ENCODE data around the gene TASOR2.

TASOR2 gene

DNA sequence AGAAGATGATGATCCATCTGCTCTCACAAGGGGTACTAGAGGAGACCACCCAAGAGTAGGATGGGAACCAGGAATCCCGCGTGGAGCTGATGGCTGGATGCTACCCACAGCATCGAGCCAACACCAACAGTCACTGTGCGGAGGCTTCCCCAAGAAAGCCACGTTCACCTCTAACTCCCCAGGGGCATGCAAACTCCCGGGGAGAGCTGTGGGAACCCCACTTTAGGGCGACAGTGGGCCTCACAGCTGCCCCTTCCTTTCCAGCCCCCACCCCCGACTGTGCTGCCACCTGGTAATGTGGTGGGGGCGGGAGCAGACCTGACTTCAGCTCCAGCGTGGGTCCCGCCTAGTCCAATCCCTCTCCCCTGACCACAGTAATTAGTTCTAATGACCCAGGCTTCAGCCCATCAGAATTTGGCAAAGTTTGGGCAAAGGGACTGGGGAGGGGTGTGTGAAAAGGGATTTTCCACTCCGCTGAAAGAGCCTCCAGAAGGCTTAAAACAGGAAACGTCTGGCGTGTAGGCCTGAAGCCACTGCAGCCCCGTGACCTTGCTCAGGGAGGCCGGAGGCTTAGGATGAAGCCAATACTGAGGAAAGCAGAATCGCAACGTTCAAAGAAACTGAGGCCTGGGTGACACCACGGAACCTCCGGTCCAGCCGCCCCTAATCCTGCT is 38.6 kb upstream of the TASOR2 start:
- no CpG with 5 or more reads among the region's 21 CpGs for WGBS (ENCODE audit: insufficient coverage, insufficient read length)
- Histone ChIP-seq H3K9me3 (ENCODE audit: control insufficient read depth, insufficient read depth, low read length) (no peaks in the 10 kb centered on the region), H3K27ac (ENCODE audit: low read length) (no peak overlapping the region), H3K4me3 (ENCODE audit: low read length) (no peak overlapping the region), H3K36me3 (ENCODE audit: control insufficient read depth, insufficient read depth, low read length) (peaks cover 6% of the 10 kb centered on the region), H3K27me3 (ENCODE audit: control insufficient read depth, insufficient read depth, low read length) (no peaks in the 10 kb centered on the region), H3K4me1 (ENCODE audit: control insufficient read depth, insufficient read depth, low read length) (no peaks in the 10 kb centered on the region)
- DNase-seq (ENCODE audit: low read depth, low spot score) = no peak

- no CpG with 5 or more reads among the region's 11 CpGs for WGBS (ENCODE audit: insufficient coverage, insufficient read length)
- H3K36me3 ChIP-seq (ENCODE audit: control insufficient read depth, insufficient read depth, low read length) = peaks cover 3% of the 10 kb centered on the region
- H3K4me1 ChIP-seq (ENCODE audit: control insufficient read depth, insufficient read depth, low read length) = no peaks in the 10 kb centered on the region
- H3K4me3 ChIP-seq (ENCODE audit: low read length) = no peak overlapping the region
- DNase-seq (ENCODE audit: low read depth, low spot score) = no peak
- H3K27ac ChIP-seq (ENCODE audit: low read length) = no peak overlapping the region
- H3K9me3 ChIP-seq (ENCODE audit: control insufficient read depth, insufficient read depth, low read length) = no peaks in the 10 kb centered on the region
- no peaks in the 10 kb centered on the region for H3K27me3 ChIP-seq (ENCODE audit: control insufficient read depth, insufficient read depth, low read length)
Observed at GRCh38 chr10:5647507-5648240, 37.0 kb upstream of the TASOR2 start.

- WGBS (ENCODE audit: insufficient coverage, insufficient read length) = no CpG with 5 or more reads among the region's 50 CpGs
- no peak for DNase-seq (ENCODE audit: low read depth, low spot score)
- Histone ChIP-seq H3K27ac (ENCODE audit: low read length) (no peak overlapping the region), H3K27me3 (ENCODE audit: control insufficient read depth, insufficient read depth, low read length) (no peaks in the 10 kb centered on the region), H3K4me3 (ENCODE audit: low read length) (no peak overlapping the region), H3K4me1 (ENCODE audit: control insufficient read depth, insufficient read depth, low read length) (no peaks in the 10 kb centered on the region), H3K36me3 (ENCODE audit: control insufficient read depth, insufficient read depth, low read length) (peaks cover 3% of the 10 kb centered on the region), H3K9me3 (ENCODE audit: control insufficient read depth, insufficient read depth, low read length) (no peaks in the 10 kb centered on the region)
Observed at GRCh38 chr10:5648494-5649457, 35.9 kb upstream of the TASOR2 start.

GRCh38 chr10:5649746-5650145 is 34.9 kb upstream of the TASOR2 start:
- Histone ChIP-seq H3K27ac (ENCODE audit: low read length) (no peak overlapping the region), H3K9me3 (ENCODE audit: control insufficient read depth, insufficient read depth, low read length) (no peaks in the 10 kb centered on the region), H3K4me3 (ENCODE audit: low read length) (no peak overlapping the region), H3K27me3 (ENCODE audit: control insufficient read depth, insufficient read depth, low read length) (no peaks in the 10 kb centered on the region), H3K4me1 (ENCODE audit: control insufficient read depth, insufficient read depth, low read length) (no peaks in the 10 kb centered on the region), H3K36me3 (ENCODE audit: control insufficient read depth, insufficient read depth, low read length) (peaks cover 3% of the 10 kb centered on the region)
- WGBS (ENCODE audit: insufficient coverage, insufficient read length) = no CpG with 5 or more reads among the region's 11 CpGs
- DNase-seq (ENCODE audit: low read depth, low spot score) = no peak

DNA sequence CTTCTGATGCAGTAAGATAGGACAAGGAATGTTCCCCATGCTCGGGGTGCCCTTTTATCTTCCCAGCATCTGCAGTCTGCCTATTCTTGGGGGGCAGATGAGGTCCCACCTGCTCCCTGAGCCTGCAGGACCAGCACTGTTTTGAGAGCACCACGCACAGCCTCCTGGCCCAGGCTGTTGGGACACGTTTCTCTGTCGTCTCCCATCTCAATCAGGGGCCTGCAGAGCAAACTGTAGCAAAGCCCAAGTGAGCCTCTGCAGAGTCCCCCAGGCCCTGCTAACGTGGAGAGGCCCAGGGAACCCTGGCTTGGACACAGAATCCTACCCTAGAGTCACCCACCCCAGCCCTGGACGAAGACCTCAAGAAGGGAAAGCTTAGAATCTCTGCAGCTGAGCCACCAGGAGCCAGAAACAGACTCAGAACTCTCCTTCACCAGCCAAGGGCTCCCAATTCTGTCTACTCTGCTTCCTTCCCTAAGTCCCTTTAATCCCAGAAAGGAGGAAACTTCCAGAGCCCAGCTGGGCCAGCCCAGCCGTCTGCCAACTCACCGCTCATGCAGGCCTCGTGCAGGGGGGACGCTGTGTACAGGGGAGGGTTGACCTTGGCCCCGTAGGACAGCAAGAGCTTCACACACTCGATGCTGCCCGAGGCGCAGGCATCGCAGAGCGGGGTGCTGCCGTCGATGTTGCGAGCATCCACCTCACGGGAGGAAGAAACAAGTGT is 33.8 kb upstream of the TASOR2 start:
- Histone ChIP-seq H3K27me3 (ENCODE audit: control insufficient read depth, insufficient read depth, low read length) (no peaks in the 10 kb centered on the region), H3K9me3 (ENCODE audit: control insufficient read depth, insufficient read depth, low read length) (no peaks in the 10 kb centered on the region), H3K27ac (ENCODE audit: low read length) (no peak overlapping the region), H3K4me1 (ENCODE audit: control insufficient read depth, insufficient read depth, low read length) (no peaks in the 10 kb centered on the region), H3K36me3 (ENCODE audit: control insufficient read depth, insufficient read depth, low read length) (peaks cover 3% of the 10 kb centered on the region), H3K4me3 (ENCODE audit: low read length) (no peak overlapping the region)
- no CpG with 5 or more reads among the region's 20 CpGs for WGBS (ENCODE audit: insufficient coverage, insufficient read length)
- DNase-seq (ENCODE audit: low read depth, low spot score) = no peak

GRCh38 chr10:5651388-5651764 is 33.3 kb upstream of the TASOR2 start:
- Histone ChIP-seq H3K27me3 (ENCODE audit: control insufficient read depth, insufficient read depth, low read length) (no peaks in the 10 kb centered on the region), H3K27ac (ENCODE audit: low read length) (no peak overlapping the region), H3K4me3 (ENCODE audit: low read length) (no peak overlapping the region), H3K9me3 (ENCODE audit: control insufficient read depth, insufficient read depth, low read length) (no peaks in the 10 kb centered on the region), H3K4me1 (ENCODE audit: control insufficient read depth, insufficient read depth, low read length) (no peaks in the 10 kb centered on the region), H3K36me3 (ENCODE audit: control insufficient read depth, insufficient read depth, low read length) (peaks cover 3% of the 10 kb centered on the region)
- WGBS (ENCODE audit: insufficient coverage, insufficient read length) = no CpG with 5 or more reads among the region's 11 CpGs
- DNase-seq (ENCODE audit: low read depth, low spot score) = no peak

- Histone ChIP-seq H3K27ac (ENCODE audit: low read length) (no peak overlapping the region), H3K4me1 (ENCODE audit: control insufficient read depth, insufficient read depth, low read length) (no peaks in the 10 kb centered on the region), H3K4me3 (ENCODE audit: low read length) (no peak overlapping the region), H3K27me3 (ENCODE audit: control insufficient read depth, insufficient read depth, low read length) (no peaks in the 10 kb centered on the region), H3K9me3 (ENCODE audit: control insufficient read depth, insufficient read depth, low read length) (no peaks in the 10 kb centered on the region), H3K36me3 (ENCODE audit: control insufficient read depth, insufficient read depth, low read length) (peaks cover 3% of the 10 kb centered on the region)
- DNase-seq (ENCODE audit: low read depth, low spot score) = no peak
- WGBS (ENCODE audit: insufficient coverage, insufficient read length) = no CpG with 5 or more reads among the region's 14 CpGs
Observed at GRCh38 chr10:5652746-5653145, 31.9 kb upstream of the TASOR2 start.

GRCh38 chr10:5654218-5654755 is 30.4 kb upstream of the TASOR2 start:
- no peak for DNase-seq (ENCODE audit: low read depth, low spot score)
- Histone ChIP-seq H3K27ac (ENCODE audit: low read length) (no peak overlapping the region), H3K9me3 (ENCODE audit: control insufficient read depth, insufficient read depth, low read length) (no peaks in the 10 kb centered on the region), H3K4me3 (ENCODE audit: low read length) (no peak overlapping the region), H3K27me3 (ENCODE audit: control insufficient read depth, insufficient read depth, low read length) (no peaks in the 10 kb centered on the region), H3K36me3 (ENCODE audit: control insufficient read depth, insufficient read depth, low read length) (no peaks in the 10 kb centered on the region; the same call in 1 of the 2 replicates), H3K4me1 (ENCODE audit: control insufficient read depth, insufficient read depth, low read length) (peaks cover 4% of the 10 kb centered on the region)
- WGBS (ENCODE audit: insufficient coverage, insufficient read length) = no CpG with 5 or more reads among the region's 10 CpGs

DNA sequence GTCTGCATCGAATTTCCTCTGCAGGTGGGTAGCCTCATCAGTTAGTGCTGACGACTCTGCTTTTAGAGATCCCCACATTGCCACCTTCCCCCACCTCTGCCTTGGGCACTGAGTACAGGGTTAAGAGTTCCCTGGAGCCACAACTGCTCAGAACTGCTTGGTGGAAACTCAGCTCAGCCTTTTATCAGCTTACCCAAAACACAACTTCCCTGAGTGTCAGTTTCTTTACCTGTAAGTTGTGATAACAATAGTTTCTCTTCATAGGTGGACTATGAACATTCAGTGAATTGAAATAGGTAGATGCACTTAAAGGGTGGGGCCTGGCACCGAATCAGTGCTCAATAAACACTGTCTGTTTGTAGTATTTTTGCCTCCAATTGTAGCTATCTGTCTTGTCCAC is 29.5 kb upstream of the TASOR2 start:
- H3K36me3 ChIP-seq (ENCODE audit: control insufficient read depth, insufficient read depth, low read length) = no peaks in the 10 kb centered on the region; the same call in 1 of the 2 replicates
- WGBS (ENCODE audit: insufficient coverage, insufficient read length) = no CpG with 5 or more reads among the region's 3 CpGs
- no peaks in the 10 kb centered on the region for H3K9me3 ChIP-seq (ENCODE audit: control insufficient read depth, insufficient read depth, low read length)
- H3K4me3 ChIP-seq (ENCODE audit: low read length) = no peak overlapping the region
- peaks cover 7% of the 10 kb centered on the region for H3K4me1 ChIP-seq (ENCODE audit: control insufficient read depth, insufficient read depth, low read length)
- no peaks in the 10 kb centered on the region for H3K27me3 ChIP-seq (ENCODE audit: control insufficient read depth, insufficient read depth, low read length)
- no peak for DNase-seq (ENCODE audit: low read depth, low spot score)
- no peak overlapping the region for H3K27ac ChIP-seq (ENCODE audit: low read length)

Measured in iPS DF 6.9 (cell line).